Inferior parietal cortex (tissue), 1 donor: Measurements from ENCODE around the gene AGAP2.

Source experiments
- DNase-seq: peaks from one replicate; pipeline ENCODE4 v3.0.0-alpha.2; 2016; ENCODE audit errors: extremely low spot score

The AGAP2 gene

DNA sequence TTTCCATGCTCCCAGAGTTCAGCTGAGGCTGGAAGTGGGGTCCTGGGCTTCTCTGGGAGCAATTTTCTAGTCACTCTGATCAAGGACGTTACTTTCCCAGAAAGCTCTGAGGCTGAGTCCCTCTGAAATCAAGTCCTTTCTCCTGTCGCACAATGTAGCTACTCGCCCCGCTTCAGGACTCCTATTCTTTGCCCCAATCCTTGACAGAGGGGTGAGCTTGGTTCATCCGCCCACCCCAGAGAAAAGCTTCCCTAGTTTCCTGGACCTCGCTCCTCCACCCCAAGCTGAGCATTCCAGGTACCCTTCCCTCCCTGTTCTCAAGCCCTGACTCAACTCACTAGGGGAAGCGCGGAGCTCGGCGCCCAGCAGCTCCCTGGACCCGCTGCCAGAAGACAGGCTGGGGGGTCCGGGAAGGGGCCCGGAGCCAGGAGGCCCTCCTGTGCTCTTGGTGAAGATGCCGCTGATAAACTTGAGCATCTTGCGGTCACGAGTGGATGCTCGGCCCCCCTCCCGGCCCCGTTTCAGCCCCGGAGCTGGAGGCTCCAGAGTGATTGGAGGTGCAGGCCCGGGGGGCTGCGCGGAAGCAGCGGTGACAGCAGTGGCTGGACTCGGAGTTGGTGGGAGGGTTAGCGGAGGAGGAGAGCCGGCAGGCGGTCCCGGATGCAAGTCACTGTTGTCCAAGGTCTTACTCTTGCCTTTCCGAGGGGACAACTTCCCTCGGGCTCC is 1.6 kb downstream of the AGAP2 start:
- DNase-seq: no peak

DNA sequence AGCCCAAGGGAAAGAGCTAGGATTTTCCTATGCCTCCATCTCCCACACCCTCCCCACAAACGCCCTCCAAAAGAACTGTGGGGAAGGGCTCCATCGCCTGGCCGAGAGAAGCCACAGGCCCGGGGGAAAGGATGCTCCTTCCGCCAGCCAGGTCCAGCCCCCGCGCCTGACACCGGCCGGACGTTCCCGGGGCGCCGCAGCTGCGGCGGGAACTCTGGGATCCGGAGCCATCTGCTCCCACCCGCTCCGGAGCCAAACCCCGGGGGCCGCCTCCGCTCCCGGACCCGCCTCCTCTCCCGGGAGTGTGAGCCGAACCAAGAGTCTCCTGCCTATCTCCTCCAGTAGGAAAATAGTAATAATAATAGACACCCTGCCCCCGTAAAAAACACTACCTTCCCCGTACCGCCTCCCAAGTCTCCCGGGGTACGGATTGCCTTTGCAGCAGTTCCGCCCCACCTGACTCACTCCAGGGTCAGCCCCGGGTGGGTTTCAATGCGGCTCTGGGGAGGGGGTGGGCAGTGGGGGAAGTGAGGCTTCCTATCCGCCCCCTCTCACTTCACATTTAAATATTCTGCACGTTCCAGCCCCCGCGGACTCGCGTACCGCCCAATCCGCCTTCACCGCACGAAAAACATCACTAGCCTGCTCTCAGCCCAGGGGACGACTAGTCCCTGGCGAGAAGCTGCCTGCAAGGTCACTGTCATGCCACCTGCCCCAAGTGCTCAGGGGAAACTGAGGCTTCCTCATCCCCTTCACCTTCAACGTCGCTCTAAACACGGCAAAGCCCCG is 2.4 kb downstream of the AGAP2 start:
- no peak for DNase-seq

DNA sequence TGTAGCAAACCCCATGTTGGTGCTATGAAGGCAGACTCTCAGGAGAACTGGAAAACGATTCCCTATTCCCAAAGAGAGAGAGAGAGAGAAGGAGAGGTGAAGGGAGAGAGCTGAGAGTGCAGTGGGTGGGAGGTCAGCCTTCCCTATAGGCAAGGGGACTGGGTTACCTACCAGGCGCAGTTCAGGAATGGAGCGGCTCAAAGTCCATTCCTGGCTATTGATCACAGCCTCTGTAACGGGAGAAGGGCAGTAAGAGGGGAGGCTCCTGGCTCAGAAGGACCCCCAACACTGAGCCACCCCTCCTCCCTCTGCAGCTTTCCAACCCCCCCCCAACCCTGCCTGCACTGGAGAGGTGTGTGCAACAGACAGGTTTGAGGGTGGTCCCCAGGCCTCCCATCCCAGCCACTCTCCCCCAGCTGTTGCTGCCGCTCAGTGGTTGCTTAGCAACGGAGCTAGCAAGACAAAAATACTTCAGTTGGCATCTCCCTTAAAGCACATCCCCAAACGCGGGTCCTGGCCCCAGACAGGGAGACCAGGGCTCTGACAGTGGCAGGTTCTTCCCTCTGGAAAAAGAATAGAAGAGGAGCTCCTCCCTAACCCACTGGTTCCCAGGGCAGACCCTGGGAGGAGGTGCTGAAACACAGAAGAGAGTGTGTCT is 3.2 kb downstream of the AGAP2 start:
- no peak for DNase-seq

DNA sequence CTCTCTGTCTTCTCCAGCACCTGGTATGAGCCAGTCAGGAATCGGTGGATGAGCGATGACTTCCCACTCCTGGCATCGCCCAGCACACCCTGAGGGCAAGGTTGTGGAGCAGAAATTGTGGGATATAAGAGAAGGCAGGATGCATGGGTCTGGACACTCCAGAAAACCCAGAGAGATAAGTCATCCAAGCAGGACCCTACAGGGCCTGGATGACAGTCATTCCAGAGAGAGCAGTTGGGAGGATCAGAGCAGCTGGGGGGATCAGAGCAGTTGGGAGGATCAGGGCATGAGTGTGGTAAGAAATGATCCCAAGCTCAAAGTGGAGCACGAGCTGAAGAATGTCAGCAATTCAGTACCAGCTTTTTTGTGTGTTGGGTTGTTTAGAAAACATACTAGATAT is 4.0 kb downstream of the AGAP2 start:
- no peak for DNase-seq

DNA sequence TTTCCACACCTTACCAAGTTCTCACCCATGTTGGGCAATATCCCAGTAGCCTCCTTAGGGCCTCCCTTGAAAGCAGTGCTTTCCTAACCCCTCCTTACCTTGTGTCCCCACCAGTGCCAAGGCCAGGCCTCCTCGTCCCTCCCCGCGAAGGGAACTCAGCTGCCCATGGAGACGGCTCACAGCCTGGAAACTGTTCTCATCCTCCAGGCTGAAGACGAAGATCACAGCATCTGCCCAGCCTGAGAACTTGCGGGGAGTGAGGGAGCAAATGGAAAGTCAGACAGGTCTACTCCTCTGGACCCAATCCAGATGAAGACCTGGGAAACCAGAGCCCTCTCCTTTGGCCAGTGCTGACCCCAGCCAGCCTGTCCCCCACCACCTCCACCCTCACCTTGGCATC is 4.6 kb downstream of the AGAP2 start:
- no peak for DNase-seq

DNA sequence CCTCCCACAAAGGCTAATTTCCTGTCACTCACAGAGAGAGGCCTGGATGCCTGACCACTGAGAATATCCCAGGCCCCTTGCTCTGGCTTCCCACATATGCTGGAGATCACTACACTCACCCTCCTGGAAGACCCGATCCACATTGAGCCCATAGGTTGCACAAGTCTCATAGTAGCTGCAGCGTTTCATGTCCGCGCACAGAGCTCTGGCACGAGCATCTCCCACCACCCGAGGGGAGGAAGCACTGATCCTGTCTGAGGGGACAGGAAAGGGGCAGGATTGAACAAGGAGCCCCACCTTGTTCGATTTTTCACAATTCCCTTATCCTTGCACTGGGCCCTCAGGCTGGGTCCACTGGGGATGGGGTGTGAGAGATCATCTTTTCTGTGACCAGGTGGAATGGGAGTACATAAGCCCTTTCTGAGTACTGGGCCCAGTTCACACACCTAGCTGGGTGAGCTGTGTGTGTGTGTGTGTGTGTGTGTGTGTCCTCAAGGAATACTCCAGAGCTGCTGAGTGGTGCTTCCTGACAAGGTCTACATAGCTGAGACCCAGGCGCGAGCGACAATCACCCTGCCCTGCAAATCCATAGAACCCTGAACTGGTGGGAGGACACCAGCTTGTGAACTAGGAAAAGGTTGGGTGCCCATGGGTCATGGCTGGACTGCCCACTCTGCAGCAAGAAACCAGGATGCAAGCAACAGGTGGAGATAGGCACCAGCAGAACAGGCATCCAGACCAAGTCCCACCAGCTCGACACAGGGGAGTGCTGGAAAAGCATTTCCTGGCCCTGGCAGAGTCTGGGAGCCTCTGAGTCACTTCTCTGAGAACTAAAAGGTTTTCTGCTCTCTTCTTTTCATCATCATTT is 5.6 kb downstream of the AGAP2 start:
- no peak for DNase-seq

DNA sequence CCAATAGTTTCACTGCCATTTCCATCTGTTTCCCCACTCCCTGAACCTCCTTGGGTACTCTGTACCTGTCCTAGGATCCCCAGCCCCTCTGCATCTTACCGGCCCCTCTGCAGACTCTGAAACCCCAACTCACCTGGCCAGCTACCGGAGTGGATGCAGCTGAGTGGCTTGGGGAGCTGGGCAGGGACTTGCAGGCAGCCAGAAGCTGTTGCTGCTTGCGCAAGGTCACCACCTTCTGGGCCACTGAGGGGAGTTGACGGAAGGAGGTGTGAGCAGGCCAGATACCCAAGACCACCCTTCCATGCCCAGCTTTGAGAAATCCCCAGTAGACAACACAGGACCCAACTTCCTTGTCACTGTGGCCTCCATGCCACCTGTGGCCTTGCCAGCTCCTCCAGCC is 6.3 kb downstream of the AGAP2 start:
- DNase-seq: no peak

DNA sequence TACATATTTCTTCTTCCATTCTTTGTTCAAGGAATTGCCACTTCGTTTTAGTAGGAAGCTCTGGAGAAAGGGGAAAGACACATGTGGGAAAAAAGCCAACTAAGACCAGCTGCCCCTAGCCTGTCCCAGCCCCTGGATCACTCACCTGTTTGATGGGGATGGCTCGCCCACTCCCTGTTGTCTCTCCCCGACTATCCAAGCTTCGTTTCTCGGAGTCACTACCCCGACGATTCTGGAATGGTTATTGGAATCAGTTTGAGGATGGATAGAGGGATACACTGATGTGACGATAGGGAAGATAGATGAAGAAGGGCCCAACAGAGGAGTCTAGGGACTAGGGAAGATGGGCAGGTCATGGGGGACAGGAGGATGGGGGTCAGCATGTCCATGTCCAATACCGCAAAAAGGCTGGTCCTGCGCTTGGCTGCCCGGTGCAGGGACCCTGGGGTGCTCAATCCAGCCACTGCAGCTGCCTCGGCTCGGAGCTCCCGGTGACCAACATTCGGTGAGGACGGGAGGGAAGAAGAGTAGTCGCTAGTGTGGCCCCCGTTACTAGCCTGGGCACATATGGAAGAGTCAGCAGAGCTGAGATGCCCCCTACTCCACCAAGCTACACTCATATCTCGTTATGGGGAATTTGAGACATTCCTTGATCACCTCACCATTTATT is 7.0 kb downstream of the AGAP2 start:
- DNase-seq: no peak

DNA sequence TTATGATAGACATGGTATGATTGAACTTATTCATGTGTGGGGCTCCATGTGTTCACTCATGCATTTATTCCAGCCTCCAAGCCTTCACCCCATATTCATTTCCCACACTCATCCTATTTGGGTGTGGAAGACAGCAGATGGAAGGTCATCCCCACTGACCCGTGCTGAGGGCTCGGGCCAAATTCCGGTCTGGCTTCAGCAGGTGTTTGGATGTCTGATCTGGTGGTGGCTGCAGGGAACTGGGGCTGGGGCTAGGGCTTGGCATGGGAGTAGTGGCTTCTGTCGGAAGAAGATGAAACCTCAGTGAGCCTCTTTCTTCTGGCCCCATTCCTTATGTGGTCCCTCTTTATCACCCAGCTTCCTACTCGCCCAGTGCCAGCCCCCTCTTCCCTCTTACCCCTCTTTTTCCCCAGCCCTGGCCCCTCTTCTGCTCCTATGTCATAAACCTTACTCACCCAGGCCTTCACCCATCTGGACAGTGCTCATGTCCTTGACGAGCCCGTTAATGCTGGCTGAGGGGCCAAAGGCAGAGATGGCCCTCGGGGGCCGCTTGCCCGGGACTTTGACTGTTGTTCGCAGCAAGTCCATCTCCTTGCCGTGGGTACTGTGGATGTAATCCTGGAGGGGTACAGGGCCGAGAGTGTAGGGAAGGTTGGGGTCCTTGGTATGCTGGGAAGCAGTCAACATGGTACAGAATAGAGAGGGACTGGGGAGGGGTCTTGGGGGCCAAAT is 8.0 kb downstream of the AGAP2 start:
- DNase-seq: no peak

DNA sequence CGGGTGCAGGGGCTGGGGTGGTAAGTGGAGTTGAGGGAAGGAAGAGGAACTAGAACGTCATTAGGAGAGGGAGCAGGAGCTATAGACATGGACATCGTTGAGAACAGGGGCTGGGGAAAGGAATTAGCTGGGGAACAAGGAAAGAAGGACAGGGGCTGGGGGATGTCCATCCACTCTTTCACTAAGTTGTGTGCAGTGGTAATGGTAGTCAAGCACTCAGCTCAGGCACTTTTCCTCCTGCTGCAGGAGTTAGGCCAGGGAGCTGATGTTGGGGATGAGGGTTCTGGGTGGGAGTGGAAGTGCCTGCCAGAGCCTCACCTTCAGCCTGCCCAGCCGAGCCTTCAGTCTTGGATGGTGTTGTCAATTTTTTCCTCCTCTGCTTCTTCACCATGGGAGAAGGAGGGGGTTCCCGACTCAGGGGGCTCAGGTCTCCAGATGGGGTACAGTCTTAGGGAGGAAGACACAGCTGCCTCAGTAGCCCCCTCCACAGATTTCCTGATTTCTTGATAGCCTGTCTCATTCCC is 9.2 kb downstream of the AGAP2 start:
- no peak for DNase-seq

DNA sequence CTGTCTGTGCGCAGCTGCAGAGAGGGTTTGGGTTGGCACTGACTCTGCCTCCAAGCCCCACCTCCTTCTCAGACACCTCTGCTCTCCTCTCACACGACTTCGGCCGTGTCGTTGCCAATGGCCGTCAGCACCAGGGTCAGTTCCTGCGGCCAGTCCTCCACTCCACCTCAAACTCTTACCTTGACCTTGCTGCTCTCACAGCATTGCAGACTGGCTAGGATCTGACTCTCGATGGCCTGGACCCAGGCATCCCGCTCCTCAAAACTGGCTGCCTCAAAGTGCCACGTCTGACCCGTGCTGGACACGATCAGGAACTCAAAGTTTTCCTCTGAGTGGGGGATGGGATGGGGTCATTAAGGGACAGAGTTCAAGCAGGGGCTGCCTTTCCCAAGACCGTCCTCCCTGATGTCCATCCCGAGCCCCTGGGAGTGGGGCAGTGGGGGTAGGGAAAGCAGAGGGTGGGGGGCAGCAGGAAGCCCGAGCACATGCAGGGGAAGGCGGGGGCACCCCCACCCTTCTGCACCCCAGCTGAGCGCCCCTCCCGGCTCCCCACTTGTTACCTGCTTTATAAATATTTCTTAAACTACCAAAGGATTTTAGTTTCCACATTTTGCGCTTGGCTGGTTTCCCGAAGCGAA is 10.7 kb downstream of the AGAP2 start:
- no peak for DNase-seq

DNA sequence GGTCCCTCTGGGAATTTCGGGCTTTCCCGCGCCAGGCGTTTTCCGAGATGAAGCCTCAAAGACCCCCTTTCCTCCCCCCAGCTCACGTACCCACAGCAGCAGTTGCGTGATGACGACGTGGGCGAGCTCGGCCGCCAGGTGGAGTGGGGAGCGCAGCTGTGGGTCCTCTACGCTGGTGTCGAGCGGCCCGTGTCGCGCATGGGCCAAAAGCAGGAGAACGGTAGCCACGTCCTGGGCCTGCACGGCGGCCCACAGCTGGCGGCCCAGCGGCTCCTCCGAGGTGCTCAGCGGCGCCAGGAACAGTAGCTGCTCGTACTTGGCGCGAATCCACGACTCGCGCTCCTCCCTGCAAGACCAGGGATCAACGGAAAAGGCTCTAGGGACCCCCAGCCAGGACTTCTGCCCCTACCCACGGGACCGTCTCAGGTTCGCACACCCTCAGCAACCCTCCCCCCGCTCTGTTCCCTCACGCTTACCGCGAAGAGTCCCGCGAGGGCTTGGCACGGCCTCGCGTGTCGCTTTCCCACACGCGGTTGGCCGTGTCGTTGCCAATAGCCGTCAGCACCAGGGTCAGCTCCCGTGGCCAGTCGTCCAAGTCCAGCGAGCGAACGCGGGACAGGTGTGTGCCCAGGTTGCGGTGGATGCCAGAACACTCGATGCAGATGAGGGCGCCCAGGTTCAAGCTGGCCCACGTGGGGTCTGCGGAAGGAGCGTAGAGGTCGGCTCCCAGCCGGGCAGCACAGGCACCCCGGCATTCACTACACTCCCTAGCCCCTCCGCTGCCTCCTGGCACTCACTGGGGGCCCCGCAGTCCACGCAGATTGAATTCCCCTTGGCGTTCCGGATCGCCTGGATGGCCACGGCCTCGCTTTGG is 11.4 kb downstream of the AGAP2 start:
- no peak for DNase-seq

DNA sequence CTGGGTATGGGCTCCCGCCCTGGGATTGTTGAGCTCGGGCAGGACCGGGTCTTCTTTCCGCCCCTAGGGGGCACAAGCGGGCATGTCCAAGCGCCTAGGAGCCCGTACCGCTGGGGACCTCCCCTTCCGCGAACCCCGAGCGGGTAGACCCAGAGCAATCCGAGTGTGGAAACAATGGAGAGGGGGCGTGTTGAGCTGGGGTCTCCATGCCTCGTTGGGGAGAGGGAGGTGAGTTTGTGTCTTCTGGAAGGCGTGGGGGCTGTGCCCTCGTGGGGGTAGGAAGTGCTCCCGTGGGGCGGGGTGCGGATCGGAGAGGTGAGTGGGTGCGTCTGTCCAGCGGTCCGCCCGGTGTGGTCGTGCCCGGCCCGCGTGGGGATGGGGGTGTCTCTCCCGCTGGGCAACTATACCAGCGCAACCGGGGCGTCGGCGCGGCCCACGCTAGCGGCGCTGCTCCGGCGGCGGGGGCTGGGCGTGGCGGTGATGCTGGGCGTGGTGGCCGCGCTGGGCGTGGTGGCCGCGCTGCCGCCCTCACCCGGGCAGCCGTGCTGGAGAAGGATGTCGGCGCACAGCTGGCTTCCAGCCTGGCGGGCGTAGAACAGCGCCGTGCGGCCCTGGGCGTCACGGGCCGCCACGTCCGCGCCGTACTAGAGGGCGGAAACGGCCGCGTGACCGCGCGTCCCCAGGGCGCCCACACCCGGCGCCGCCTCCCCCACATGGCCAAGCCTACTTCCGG is 12.2 kb downstream of the AGAP2 start:
- DNase-seq: no peak

DNA sequence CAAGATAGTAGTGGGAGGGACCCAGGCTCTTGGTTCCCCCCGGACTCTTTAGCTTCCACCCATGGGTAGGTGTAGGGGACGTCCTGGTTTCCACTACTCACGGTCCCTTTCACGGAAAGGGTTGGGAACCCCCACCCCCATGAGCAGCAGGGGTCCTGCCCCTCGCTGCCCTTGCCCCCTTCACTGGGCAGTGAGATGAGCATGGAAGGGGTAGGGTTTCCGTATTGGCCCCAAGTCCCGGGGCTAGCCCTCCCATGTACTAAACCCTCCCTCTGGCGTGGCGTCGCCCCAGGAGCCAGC is 12.7 kb downstream of the AGAP2 start:
- DNase-seq: no peak

DNA sequence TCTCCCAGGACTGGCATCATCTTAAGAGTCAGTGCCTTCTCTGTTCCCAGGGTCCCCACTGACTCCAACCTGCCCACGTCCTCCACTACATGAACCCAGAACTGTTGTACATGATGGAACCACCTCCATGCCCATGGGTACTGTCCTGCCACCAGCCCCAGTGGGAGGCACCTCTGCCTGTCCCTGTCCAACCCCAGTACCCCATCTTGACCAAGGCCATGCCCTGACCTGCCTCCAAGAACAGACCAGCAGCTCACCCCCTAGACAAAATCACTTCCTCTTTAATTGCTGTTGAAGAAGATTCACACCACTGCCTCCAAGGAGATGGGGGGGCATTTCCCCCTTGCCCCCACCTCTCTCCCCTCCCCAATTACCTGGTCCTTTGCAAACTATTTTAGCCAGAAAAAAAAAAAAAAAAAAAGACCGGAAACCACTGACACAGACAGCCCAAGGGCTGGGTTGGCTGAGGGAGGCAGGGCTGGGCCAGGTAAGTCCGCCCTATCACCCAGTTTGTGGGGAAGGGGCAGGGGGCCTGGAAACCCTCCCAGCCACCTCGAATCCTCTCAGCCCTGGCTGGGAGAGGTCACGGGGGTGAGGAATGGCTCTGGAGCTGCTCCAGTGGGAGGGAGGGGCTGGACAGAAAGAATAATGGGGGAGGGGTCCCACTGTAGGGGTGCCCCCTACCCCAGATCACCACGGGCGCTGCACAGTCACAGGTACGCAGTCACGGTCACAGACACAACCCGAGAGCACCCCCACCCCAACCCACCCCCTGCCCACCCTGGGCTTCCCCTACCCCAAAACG is 13.4 kb downstream of the AGAP2 start:
- DNase-seq: no peak

DNA sequence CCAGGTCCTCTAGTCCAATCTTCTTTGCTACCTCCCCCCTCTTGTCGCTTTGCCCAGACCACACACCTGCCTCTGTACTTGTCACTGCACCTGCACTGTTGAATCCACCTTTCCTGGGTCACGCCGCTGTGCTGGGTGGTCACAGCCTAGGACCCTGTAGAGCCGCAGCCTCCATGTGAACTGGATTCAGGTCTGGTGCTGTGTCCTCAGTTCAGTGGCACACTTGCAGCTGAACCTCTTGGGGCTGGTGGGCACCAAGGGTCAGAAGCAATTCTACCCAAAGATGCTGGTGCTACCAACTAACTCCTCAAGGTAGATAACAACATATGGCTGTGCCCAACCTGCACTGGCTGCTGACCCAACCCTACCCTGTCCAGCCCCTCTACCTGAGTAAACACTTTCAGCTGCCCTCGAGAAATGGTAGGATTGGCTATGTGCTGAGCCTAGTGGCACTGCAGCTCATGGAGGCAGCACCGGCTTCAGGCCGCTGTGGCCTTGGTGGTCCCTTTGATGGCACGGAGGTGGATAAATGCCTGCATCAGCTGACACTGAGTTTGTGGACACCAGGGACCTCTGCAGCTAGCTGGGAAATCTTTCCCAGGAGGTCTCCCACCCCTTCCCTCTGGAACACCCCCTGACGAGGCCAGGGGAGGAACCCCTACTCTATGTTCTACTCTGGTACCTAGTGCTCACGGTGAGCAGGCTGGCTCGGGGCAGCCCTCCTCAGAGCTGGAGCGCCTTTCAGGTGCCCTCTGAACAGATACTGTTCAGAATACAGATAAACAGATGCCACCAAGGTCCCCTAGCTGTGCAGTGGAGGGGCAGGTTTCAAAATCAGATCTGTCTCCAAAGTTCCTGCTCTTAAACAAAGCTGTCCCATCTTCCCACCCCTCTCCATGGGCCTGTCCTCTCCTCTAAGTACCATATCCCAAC is 14.3 kb downstream of the AGAP2 start:
- no peak for DNase-seq

DNA sequence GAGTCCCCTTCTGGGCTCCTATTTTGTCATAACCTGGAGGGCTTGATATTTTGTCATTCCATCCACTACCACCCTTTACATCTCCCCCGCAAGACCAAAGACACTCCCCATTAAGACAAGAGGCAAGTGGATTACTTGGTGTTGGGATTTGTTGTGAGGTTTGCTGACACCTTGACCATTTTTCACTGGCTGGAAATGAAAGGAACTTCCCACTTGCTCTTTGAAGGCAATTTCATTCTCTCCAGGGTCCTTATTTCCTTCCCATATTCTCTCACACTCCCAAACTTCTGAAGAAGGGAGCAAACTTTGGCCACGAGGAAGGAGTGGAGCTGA is 14.9 kb downstream of the AGAP2 start:
- DNase-seq: no peak
